SK-N-SH (cell line): ENCODE results near the gene PASK. TPM values are rescaled to one million over a fixed set of nuclear protein-coding genes. Genes with fewer than 3 reads are reported as not detected.

Experiments
- CTCF ChIA-PET: fragments of 300-600, 350-600 bp; formaldehyde crosslinking; extraction: SDS; loops from one replicate; lab custom pipeline; 2021; lab: Yijun Ruan, JAX
- POLR2A ChIA-PET: fragments of 350-600 bp; sonication (Branson Sonifier 250); formaldehyde crosslinking; extraction: SDS; loops from one replicate; lab custom pipeline; 2020; ENCODE audit warnings: antibody characterized with exemption, inconsistent platforms; lab: Yijun Ruan, JAX
- DNase-seq: peaks from one replicate; pipeline ENCODE4 v3.0.0; 2012
- H2AFZ ChIP-seq: fragments of 200-600 bp; sonication (generic); 2 replicates; pipeline ENCODE4 v1.8.1; 2016; ENCODE audit warnings: antibody characterized with exemption, mild to moderate bottlenecking, low read depth
- H3F3A ChIP-seq: fragments of 200-600 bp; sonication (generic); replicated peaks from 2 replicates; pipeline ENCODE3; 2016; ENCODE audit warnings: antibody characterized with exemption, mild to moderate bottlenecking; ENCODE audit not compliant: insufficient read depth
- H3K27ac ChIP-seq, 2 experiments: fragments of 200-500 bp in 1 of 2; fragments of 200-600 bp in 1 of 2; sonication (Bioruptor generic) in 1 of 2; sonication (generic), shearing (Covaris generic) in 1 of 2; 2 replicates each; pipeline versions ENCODE4 v1.5.1 to v1.6.1; 2014 to 2016; ENCODE audit warnings: low read depth in 2 of 2, inconsistent platforms in 1 of 2, low read length in 1 of 2, mild to moderate bottlenecking in 1 of 2, mixed read lengths in 1 of 2
- H3K27me3 ChIP-seq: fragments of 200-600 bp; sonication (generic), shearing (Covaris generic); 2 replicates; pipeline ENCODE4 v1.6.1; 2016; ENCODE audit warnings: mixed run types; ENCODE audit not compliant: insufficient read depth
- H3K36me3 ChIP-seq, 2 experiments: fragments of 200-500 bp in 1 of 2; fragments of 200-600 bp in 1 of 2; sonication (Bioruptor generic) in 1 of 2; sonication (generic) in 1 of 2; replicated peaks in 1 of 2; 2 replicates each; pipeline versions ENCODE3 to v1.5.1; 2014 to 2016; ENCODE audit warnings: low read length in 1 of 2, mild to moderate bottlenecking in 1 of 2; ENCODE audit not compliant: insufficient read depth in 2 of 2, control insufficient read depth in 1 of 2
- H3K4me1 ChIP-seq, 2 experiments: fragments of 200-500 bp in 1 of 2; fragments of 200-600 bp in 1 of 2; sonication (Bioruptor generic) in 1 of 2; sonication (generic), shearing (Covaris generic) in 1 of 2; 2 replicates each; pipeline versions ENCODE4 v1.5.1 to v1.6.1; 2014 to 2016; ENCODE audit warnings: low read depth in 1 of 2, low read length in 1 of 2, mixed run types in 1 of 2; ENCODE audit not compliant: insufficient read depth in 2 of 2, control insufficient read depth in 1 of 2
- H3K4me2 ChIP-seq: fragments of 200-600 bp; sonication (generic), shearing (Covaris generic); 2 replicates; pipeline ENCODE4 v1.6.1; 2017; ENCODE audit warnings: mixed run types
- H3K4me3 ChIP-seq, 2 experiments: fragments of 200-500 bp in 1 of 2; fragments of 200-600 bp in 1 of 2; sonication (Bioruptor generic) in 1 of 2; sonication (generic), shearing (Covaris generic) in 1 of 2; 2 replicates each; pipeline versions ENCODE4 v1.5.1 to v1.8.1; 2014 to 2016; ENCODE audit warnings: low read depth in 2 of 2, inconsistent platforms in 1 of 2, low read length in 1 of 2, mild to moderate bottlenecking in 1 of 2, mixed read lengths in 1 of 2, moderate library complexity in 1 of 2
- H3K79me2 ChIP-seq: fragments of 200-600 bp; sonication (generic); 2 replicates; pipeline ENCODE4 v1.8.1; 2017; ENCODE audit warnings: mild to moderate bottlenecking; ENCODE audit not compliant: insufficient read depth
- H3K9ac ChIP-seq: fragments of 200-600 bp; sonication (generic); 2 replicates; pipeline ENCODE4 v1.6.1; 2017; ENCODE audit warnings: mixed run types
- H3K9me2 ChIP-seq: fragments of 200-600 bp; sonication (generic); 2 replicates; pipeline ENCODE4 v1.6.1; 2017; ENCODE audit warnings: mixed run types
- H3K9me3 ChIP-seq: fragments of 200-600 bp; sonication (generic); 2 replicates; pipeline ENCODE4 v1.6.1; 2017; ENCODE audit warnings: mixed run types, mild to moderate bottlenecking, moderate library complexity
- H4K20me1 ChIP-seq: fragments of 200-600 bp; sonication (generic); 2 replicates; pipeline ENCODE4 v1.6.1; 2017; ENCODE audit warnings: mild to moderate bottlenecking, mixed run types; ENCODE audit not compliant: insufficient read depth
- CTCF ChIP-seq: fragments of 200-600 bp; sonication (generic); IDR thresholded peaks from 2 replicates; pipeline ENCODE4 v1.6.1; 2017; ENCODE audit warnings: antibody characterized with exemption, mild to moderate bottlenecking, moderate library complexity
- ELF1 ChIP-seq: IDR thresholded peaks from 2 replicates; pipeline ENCODE4 v1.4.0; 2012
- GABPA ChIP-seq: IDR thresholded peaks from 2 replicates; pipeline ENCODE4 v1.4.0; 2012; ENCODE audit warnings: low read depth, mild to moderate bottlenecking
- GATA2 ChIP-seq: sonication (generic); formaldehyde crosslinking; IDR thresholded peaks from 2 replicates; pipeline ENCODE4 v1.5.0; 2020; ENCODE audit warnings: mild to moderate bottlenecking, missing genetic modification reagents
- IRF3 ChIP-seq: fragments of 150-350 bp; IDR thresholded peaks from 2 replicates; pipeline ENCODE4 v1.6.1; 2016; ENCODE audit warnings: mild to moderate bottlenecking, low read depth, low read length
- JUND ChIP-seq: IDR thresholded peaks from 2 replicates; pipeline ENCODE4 v1.4.0; 2012
- MEF2A ChIP-seq: IDR thresholded peaks from 2 replicates; pipeline ENCODE4 v1.4.0; 2012; ENCODE audit warnings: low read depth, borderline replicate concordance
- NRF1 ChIP-seq: IDR thresholded peaks from 2 replicates; pipeline ENCODE4 v1.6.1; 2012; ENCODE audit warnings: low read depth, mild to moderate bottlenecking, low read length
- PBX3 ChIP-seq: IDR thresholded peaks from 2 replicates; pipeline ENCODE4; 2012
- POLR2AphosphoS5 ChIP-seq: IDR thresholded peaks from 2 replicates; pipeline ENCODE4 v1.6.1; 2012; ENCODE audit warnings: low read depth, low read length
- RCOR1 ChIP-seq: fragments of 150-350 bp; IDR thresholded peaks from 2 replicates; pipeline ENCODE4 v1.6.1; 2017; ENCODE audit warnings: antibody characterized with exemption, low read length
- RXRA ChIP-seq: IDR thresholded peaks from 2 replicates; pipeline ENCODE4 v1.4.0; 2012; ENCODE audit warnings: low read depth, mild to moderate bottlenecking, borderline replicate concordance
- SMC3 ChIP-seq: IDR thresholded peaks from 2 replicates; pipeline ENCODE4 v1.6.1; 2012; ENCODE audit warnings: low read depth, low read length, improper control_type of control experiment
- TAF1 ChIP-seq: IDR thresholded peaks from 2 replicates; pipeline ENCODE4 v1.6.1; 2012; ENCODE audit warnings: low read depth, mild to moderate bottlenecking, low read length, moderate library complexity, borderline replicate concordance
- TCF12 ChIP-seq: IDR thresholded peaks from 2 replicates; pipeline ENCODE4 v1.4.0; 2012
- TEAD4 ChIP-seq: IDR thresholded peaks from 2 replicates; pipeline ENCODE4 v1.4.0; 2012; ENCODE audit warnings: mild to moderate bottlenecking, borderline replicate concordance; ENCODE audit not compliant: insufficient read depth
- USF1 ChIP-seq: IDR thresholded peaks from 2 replicates; pipeline ENCODE4 v1.4.0; 2012; ENCODE audit warnings: low read depth, borderline replicate concordance
- USF2 ChIP-seq: fragments of 150-350 bp; IDR thresholded peaks from 2 replicates; pipeline ENCODE4 v1.6.1; 2017; ENCODE audit warnings: antibody characterized with exemption, low read length, low read depth, borderline replicate concordance
- WGBS: methylation state at CpG from one replicate; pipeline ENCODE4 v1.1.6; 2017; ENCODE audit warnings: low lambda C conversion rate; 5-methylcytosine and 5-hydroxymethylcytosine counted together
- polyA plus RNA-seq, 3 experiments: library from polyadenylated mRNA; depleted of rRNA; stranded (reverse); fragments of >200 nt; gene quantifications; 2 replicates each; pipeline ENCODE4 v1.2.3, GENCODE V29; 2012

PASK gene
- polyA plus RNA-seq, 1 of the 3 experiments (the other 2 are of a cell fraction), result 6.3 TPM

- no peak overlapping the region for H3K4me2 ChIP-seq
- ChIA-PET POLR2A (no interaction called here), CTCF (interaction anchor here (1.1 to 2.8 kb wide), 2 partner anchors 10 to 13 kb away, joined by 3 to 10 read pairs; partner anchors contain the start of gene MTERF4)
These were observed 57.4 kb downstream of the PASK start for GRCh38 chr2:241091734-241092445.

GRCh38 chr2:241091201-241091600 is 58.1 kb downstream of the PASK start:
- H2AFZ ChIP-seq, result no peak overlapping the region
- POLR2A ChIA-PET, result no interaction called here
- no peaks in the 10 kb centered on the region for H3F3A ChIP-seq
- H3K27me3 ChIP-seq, result no peaks in the 10 kb centered on the region
- no peaks in the 10 kb centered on the region for H3K4me1 ChIP-seq
- no peaks in the 10 kb centered on the region for H3K9me3 ChIP-seq
- no peaks in the 10 kb centered on the region for H4K20me1 ChIP-seq
- CTCF ChIA-PET, result no interaction called here
- H3K79me2 ChIP-seq, result no peaks in the 10 kb centered on the region
- no peak overlapping the region for H3K4me3 ChIP-seq
- H3K4me2 ChIP-seq, result no peak overlapping the region
- no peak for DNase-seq
- H3K27ac ChIP-seq, result no peak overlapping the region
- 86% methylated on average over 10 of the region's 10 CpGs for WGBS
- H3K36me3 ChIP-seq, result peaks cover 38 to 95% of the 10 kb centered on the region in 2 experiments
- H3K9ac ChIP-seq, result no peak overlapping the region
- no peaks in the 10 kb centered on the region for H3K9me2 ChIP-seq
- TF ChIP-seq IRF3, result no peak
- TF ChIP-seq TAF1, result no peak
- no peak for TF ChIP-seq ELF1
- no peak for TF ChIP-seq TCF12
- no peak for TF ChIP-seq SMC3
- no peak for TF ChIP-seq USF1
- TF ChIP-seq MEF2A, result no peak
- TF ChIP-seq RCOR1, result no peak
- no peak for TF ChIP-seq JUND
- no peak for TF ChIP-seq GABPA
- TF ChIP-seq TEAD4, result no peak
- no peak for TF ChIP-seq NRF1
- TF ChIP-seq RXRA, result no peak
- no peak for TF ChIP-seq PBX3
- TF ChIP-seq CTCF, result no peak
- TF ChIP-seq POLR2AphosphoS5, result no peak
- no peak for TF ChIP-seq GATA2
- no peak for TF ChIP-seq USF2

More at GRCh38 chr2:241091734-241092445, 57.4 kb downstream of the PASK start:
- H3K79me2 ChIP-seq, result no peaks in the 10 kb centered on the region
- H3K4me3 ChIP-seq, result no peak overlapping the region
- H3K36me3 ChIP-seq, result peaks cover 38 to 95% of the 10 kb centered on the region in 2 experiments
- DNase-seq, result no peak
- no peaks in the 10 kb centered on the region for H3K9me2 ChIP-seq
- H4K20me1 ChIP-seq, result no peaks in the 10 kb centered on the region
- no peaks in the 10 kb centered on the region for H3K4me1 ChIP-seq
- 93% methylated on average over 13 of the region's 22 CpGs for WGBS
- no peaks in the 10 kb centered on the region for H3K9me3 ChIP-seq
- no peaks in the 10 kb centered on the region for H3K27me3 ChIP-seq
- H2AFZ ChIP-seq, result no peak overlapping the region
- no peaks in the 10 kb centered on the region for H3F3A ChIP-seq
- H3K27ac ChIP-seq, result no peak overlapping the region
- TF ChIP-seq TEAD4, result no peak
- no peak for TF ChIP-seq PBX3
- no peak for TF ChIP-seq ELF1
- no peak overlapping the region for H3K9ac ChIP-seq
